Liver (tissue), 3 donors: ENCODE results near the gene SMIM13.

Experiments
- CTCF ChIP-seq: fragments of 150-350 bp; IDR thresholded peaks from 2 replicates; pipeline ENCODE4 v1.5.1; 2017; ENCODE audit warnings: improper control_type of control experiment, low read depth, low read length; ENCODE audit not compliant: missing input control
- GABPA ChIP-seq, 2 donors: IDR thresholded peaks in 1 of 2; conservative IDR thresholded peaks in 1 of 2; 2 replicates each; pipeline ENCODE4 v1.6.1; 2016; ENCODE audit warnings: antibody characterized with exemption in 2 of 2, mild to moderate bottlenecking in 1 of 2, moderate library complexity in 1 of 2
- JUND ChIP-seq, 2 donors: IDR thresholded peaks; 2 replicates each; pipeline ENCODE4 v1.6.1; 2016; ENCODE audit warnings: antibody characterized with exemption in 2 of 2
- RAD21 ChIP-seq, 2 donors: IDR thresholded peaks; 2 replicates each; pipeline ENCODE4 v1.6.1; 2016; ENCODE audit warnings: antibody characterized with exemption in 2 of 2, mild to moderate bottlenecking in 2 of 2
- SP1 ChIP-seq: IDR thresholded peaks from 2 replicates; pipeline ENCODE4 v1.6.1; 2018; ENCODE audit warnings: antibody characterized with exemption, mild to moderate bottlenecking
- TF ChIP-seq, protein P1 (sequence below): IDR thresholded peaks from 2 replicates; pipeline ENCODE4 v1.6.1; 2016; ENCODE audit warnings: antibody characterized with exemption
- donor health status: healthy.
- donor health status: healthy.

DNA sequence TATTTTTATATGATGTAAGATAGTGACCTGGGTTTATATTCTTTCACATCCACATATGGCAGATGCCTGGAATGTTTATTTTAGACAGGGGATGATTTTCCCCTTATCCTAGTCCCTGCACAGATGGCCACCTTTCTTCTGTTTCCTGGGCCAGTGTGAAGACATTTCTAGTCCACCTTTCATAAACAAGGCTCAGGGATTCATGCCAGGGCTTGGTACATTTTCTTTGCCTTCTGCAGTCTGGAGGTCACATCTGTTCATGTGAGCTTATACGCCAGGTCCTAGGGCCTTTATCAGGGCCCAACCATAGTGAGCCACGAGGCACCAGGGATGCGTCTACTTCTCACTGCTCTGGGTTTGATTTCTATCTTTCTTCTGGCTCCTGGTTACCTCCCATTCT is 55.9 kb downstream of the SMIM13 start:
- TF ChIP-seq, protein P1, sequence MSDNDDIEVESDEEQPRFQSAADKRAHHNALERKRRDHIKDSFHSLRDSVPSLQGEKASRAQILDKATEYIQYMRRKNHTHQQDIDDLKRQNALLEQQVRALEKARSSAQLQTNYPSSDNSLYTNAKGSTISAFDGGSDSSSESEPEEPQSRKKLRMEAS: no peak
- no peak for TF ChIP-seq CTCF
- TF ChIP-seq GABPA (IDR thresholded peaks at IDR 0.05 in 1 of 2, conservative IDR thresholded peaks at IDR 0.05 in 1 of 2): no peak
- TF ChIP-seq RAD21 (IDR thresholded peaks at IDR 0.05): no peak
- no peak for TF ChIP-seq SP1
- no peak for TF ChIP-seq JUND (IDR thresholded peaks at IDR 0.05)
